ENCODE measurements around the gene MS4A6A.

DNA sequence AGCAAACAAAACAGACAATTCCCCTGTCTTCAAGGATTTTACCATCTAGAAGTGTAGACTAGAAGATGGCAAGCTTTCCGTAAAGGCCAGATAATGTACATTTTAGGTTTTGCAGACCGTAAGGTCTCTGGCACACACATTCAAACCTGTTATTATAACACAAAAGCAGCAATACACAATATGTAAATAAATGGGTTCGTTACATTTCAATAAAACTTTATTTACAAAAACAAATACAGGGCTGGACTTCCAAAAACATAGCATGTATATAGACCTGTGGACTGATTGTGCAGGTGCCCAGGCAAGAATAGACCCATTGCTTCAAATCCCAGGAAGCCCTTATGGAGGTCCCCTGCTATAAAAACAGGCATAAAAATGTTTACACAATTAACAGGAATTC lies 27.1 kb upstream of the MS4A6A start:
- TF ChIP-seq, protein P1, sequence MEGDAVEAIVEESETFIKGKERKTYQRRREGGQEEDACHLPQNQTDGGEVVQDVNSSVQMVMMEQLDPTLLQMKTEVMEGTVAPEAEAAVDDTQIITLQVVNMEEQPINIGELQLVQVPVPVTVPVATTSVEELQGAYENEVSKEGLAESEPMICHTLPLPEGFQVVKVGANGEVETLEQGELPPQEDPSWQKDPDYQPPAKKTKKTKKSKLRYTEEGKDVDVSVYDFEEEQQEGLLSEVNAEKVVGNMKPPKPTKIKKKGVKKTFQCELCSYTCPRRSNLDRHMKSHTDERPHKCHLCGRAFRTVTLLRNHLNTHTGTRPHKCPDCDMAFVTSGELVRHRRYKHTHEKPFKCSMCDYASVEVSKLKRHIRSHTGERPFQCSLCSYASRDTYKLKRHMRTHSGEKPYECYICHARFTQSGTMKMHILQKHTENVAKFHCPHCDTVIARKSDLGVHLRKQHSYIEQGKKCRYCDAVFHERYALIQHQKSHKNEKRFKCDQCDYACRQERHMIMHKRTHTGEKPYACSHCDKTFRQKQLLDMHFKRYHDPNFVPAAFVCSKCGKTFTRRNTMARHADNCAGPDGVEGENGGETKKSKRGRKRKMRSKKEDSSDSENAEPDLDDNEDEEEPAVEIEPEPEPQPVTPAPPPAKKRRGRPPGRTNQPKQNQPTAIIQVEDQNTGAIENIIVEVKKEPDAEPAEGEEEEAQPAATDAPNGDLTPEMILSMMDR (IDR thresholded peaks at IDR 0.05), result no peak
- TF ChIP-seq POLR2AphosphoS5 (IDR thresholded peaks at IDR 0.05), result no peak
